HTR-8/SVneo (cell line): Measurements from ENCODE around the gene EN2.

Source experiments
- DNase-seq: peaks from one replicate; pipeline ENCODE4 v3.0.0; 2011; ENCODE audit warnings: low spot score, mixed read lengths; ENCODE audit not compliant: insufficient read length
- FAIRE-seq: peaks from 2 replicates; lab custom pipeline; 2011; peaks lifted over from hg19 to GRCh38; lab: Jason Lieb, UNC

EN2 gene

DNA sequence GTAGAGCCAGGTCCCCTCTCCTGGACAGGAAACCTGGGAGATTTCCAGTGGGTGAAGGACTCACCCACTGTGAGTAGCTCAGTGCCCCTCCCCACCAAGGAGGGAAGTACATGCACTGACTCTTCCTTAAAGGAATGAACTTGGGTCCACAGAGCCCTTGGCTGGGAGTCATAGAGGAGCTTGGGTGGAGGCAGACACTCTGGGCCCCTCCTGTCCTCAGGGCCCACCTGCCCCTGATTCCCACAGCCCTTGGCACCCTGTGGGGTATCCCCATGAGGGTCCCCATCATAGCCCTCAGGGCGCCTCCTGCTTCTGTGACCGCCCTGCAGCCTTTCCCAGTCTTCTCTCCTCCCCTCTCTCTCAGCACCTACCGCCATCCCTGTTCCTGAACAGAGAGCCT is 3.7 kb downstream of the EN2 start:
- no peak for FAIRE-seq

DNA sequence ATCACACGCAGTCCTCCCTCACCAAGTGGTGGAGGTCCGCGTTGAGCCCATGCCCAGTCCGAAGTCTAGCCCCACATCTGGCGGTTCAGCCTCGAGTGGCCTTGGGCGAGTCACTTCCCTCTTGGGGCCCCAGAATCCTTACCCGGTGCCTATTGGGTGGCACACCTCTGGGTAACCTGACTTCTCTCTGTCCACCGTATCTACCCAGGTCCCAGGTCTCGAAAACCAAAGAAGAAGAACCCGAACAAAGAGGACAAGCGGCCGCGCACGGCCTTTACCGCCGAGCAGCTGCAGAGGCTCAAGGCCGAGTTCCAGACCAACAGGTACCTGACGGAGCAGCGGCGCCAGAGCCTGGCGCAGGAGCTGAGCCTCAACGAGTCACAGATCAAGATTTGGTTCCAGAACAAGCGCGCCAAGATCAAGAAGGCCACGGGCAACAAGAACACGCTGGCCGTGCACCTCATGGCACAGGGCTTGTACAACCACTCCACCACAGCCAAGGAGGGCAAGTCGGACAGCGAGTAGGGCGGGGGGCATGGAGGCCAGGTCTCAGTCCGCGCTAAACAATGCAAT is 4.3 kb downstream of the EN2 start:
- no peak for FAIRE-seq
- no peak for DNase-seq

More for the DNA sequence above, 3.7 kb downstream of the EN2 start:
- DNase-seq = no peak

DNA sequence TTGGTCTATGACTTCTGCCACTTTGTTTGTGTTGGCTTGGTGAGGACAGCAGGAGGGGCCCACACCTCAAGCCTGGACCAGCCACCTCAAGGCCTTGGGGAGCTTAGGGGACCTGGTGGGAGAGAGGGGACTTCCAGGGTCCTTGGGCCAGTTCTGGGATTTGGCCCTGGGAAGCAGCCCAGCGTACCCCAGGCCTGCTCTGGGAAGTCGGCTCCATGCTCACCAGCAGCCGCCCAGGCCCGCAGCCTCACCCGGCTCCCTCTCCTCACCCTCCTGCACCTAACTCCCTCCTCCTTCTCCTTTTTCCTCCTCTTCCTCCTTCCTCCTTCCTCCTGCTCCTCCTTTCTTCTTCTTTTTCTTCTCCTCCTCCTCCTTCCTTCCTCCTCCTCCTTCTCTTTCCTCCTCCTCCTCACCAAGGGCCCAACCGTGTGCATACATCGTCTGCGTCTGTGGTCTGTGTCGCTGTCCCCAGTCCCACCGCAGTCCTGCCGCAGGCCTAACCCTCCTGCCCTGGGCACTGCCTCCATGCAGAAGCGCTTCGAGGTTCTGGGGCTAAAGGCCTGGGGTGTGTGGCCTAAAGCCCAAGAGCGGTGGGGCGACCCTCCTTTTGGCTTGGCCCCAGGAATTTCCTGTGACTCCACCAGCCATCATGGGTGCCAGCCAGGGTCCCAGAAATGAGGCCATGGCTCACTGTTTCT is 5.3 kb downstream of the EN2 start:
- no peak for FAIRE-seq
- no peak for DNase-seq

GRCh38 chr7:155464183-155464582 is 6.3 kb downstream of the EN2 start:
- DNase-seq (no peak), FAIRE-seq (no peak)

- DNase-seq (no peak), FAIRE-seq (no peak)
Measured at GRCh38 chr7:155464948-155465739, 7.2 kb downstream of the EN2 start.

GRCh38 chr7:155465761-155466141 is 7.8 kb downstream of the EN2 start:
- FAIRE-seq (no peak), DNase-seq (no peak)

GRCh38 chr7:155466142-155466813 is 8.3 kb downstream of the EN2 start:
- DNase-seq (no peak), FAIRE-seq (no peak)

DNA sequence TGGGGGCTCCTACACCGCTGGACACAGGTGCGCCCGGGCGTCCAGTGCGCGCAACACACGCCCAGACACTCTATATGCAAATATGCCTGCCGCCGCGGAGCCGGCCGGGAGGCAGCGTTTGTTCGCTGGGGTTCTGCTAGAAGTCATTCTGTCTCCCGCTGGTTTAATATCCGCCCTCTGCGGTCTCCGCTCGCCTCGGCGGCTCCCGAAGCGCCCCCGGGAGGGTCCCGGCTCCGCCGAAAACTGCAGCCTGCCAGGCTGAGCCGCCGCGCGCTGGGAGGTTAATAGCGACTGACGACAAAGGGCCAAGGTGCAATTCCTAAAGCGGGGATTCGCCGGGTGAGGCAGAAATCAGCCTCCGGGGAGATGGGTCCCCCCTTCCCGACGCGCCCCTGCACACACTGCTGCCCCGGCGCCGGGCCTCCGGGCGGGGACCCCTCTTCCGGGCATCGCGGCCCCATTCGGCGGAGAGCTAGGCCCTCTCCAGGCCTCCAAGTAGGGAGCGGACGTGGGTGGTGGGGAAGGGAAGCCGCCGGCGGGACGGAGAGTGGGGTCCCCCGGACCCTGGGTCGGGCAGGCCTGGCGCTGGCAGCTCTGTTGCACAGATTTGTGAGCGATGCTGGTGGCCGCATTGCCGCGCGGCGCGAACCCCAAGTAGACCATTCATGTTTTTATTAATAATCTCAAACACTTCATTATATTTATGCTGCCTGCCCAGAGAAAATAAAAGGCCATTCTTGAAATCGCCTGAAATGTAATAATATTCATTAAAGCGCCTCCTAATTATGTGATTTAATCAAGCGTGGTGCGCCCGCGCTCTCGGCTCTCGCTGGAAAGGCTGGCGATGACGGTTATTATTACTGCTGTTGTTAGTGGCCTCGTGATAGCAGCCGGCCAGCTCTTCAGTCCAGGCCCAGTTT is 9.1 kb downstream of the EN2 start:
- FAIRE-seq = no peak
- no peak for DNase-seq

GRCh38 chr7:155467846-155468784 is 10.2 kb downstream of the EN2 start:
- FAIRE-seq (no peak), DNase-seq (no peak)

DNA sequence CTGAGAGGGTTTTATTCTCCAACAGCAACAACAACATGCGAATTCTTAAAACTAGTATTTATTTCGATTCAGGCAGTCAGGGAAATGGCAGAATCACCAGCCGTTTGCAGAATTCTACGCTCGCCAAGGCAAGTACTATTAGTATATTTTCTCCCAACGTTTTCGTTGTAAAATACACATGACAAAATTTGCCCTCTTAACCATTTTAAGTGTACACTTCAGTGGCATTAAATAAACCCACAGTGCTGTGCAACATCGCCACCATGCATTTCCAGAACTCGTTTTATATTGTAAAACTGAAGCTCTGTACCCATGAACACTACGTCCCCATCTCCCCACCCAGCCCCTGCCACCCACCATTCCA is 10.8 kb downstream of the EN2 start:
- FAIRE-seq (no peak), DNase-seq (no peak)

DNA sequence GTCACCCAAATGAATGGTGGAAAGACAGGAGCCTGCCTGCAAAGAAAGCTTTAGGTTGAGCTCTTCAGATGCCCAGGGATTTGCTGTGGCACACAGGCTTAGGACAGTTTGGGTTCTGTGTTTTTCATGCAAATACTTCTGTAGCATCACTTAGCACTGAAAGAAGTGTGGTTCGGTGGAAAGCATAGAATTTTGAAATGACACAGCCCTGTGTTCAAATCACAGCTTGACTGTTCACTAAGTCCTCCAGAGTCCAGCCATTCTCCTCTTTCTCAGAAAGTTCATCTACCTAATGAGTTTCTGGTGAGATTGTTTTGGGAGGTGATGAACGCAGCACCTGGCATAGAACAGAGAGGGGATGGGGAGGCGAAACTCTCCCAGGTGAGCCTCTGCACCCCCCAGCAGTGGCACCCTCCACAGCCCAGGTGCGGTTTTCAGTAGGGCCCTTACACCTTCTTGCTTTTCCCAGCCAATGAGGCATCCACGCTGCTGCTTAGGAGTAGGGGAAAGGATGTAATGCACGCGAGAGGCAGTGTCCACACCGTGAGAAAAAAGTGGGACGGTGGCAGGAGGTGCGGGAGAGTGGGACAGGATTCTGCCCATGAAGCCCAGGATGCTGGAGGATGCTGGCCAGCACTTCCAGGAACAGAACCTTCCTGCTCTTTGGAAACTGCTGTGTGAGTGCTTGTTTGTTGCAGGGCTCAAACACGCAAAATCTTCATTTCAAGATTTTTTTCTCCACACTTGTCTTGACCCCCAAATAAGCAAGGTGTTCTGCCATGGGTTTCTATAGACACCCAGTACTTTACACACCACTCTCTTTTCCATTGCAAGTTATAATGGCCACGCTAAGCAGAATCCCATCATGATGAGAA is 11.6 kb downstream of the EN2 start:
- FAIRE-seq (no peak), DNase-seq (no peak)

DNA sequence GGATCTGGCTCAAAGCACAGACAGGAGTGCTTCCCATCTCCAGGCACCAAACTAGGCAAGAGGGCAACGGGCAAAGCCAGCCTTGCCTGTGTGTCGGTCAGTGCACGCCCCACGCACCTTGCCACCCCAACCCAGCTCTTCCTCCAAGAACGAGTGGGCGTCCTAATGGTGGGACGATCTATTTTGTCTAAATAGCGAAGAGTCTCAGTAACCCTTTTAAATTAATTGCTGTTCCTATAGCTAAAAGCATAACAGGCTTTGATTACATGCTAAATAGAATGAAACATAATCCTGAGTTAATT is 12.2 kb downstream of the EN2 start:
- FAIRE-seq = no peak
- no peak for DNase-seq

DNA sequence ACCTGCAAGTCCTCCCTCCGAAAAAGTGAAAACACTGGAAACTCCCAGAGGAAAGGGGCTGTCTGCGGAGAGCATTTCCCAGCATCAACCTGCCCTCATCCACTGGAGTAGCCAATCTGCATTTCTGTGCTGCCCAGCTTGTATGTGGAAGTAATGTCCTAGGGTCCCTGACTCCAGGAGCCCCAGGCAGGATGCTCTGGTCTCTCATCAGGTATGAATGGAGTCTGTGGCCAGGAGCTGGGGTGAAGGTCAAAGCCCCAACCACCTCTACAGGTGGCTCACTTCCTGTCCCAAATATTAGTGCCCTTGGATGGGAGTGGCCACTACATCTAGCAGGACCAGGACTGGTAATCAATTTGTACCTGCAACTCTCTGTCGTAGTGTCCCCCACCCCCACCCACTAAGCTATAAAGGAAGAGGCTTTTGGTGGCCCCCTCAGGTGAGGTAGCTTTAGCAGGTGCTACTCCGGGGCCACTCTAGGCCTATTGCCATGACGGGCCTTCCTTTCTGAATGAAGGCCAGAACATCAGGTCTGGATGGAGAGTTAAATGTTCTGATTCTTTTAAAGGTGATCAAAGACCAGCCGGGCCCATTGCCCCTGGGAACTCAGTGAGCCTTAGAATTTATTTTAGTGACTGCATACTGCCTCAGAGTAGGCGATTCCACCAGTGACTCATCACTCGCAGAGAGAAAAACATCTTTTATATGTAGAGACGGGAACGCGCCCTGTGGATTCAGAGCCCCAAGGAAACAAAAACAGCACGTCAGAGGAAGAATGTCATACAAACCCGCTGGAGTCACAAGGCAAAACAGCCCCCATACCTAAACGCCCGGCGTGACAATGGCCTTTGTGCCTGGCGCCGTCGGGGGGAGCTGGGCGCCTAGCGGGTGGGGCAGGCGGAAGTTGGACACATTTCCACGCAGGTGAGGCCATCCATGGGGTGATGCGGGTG is 13.0 kb downstream of the EN2 start:
- DNase-seq (no peak), FAIRE-seq (no peak)

DNA sequence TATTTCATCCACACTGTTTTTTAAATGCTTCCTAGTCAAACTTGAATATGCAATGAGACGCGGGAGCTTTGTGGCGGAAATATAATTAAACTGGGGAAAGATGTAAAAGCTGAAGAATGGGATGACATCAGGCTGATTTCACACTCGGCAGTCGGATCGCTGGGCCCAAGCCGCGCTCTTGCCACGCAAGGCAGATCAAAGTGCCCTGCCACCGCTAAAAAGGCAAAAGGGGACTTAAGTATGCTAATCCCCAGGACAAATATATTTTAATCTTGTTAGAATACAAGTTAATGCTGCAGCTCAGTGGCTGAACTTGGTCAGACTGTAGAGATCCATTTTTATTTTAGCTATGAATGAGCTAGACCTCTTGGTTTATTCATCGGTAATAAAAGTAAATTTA is 13.8 kb downstream of the EN2 start:
- DNase-seq (no peak), FAIRE-seq (no peak)

GRCh38 chr7:155477476-155477875 is 19.5 kb downstream of the EN2 start:
- DNase-seq = no peak
- no peak for FAIRE-seq

DNA sequence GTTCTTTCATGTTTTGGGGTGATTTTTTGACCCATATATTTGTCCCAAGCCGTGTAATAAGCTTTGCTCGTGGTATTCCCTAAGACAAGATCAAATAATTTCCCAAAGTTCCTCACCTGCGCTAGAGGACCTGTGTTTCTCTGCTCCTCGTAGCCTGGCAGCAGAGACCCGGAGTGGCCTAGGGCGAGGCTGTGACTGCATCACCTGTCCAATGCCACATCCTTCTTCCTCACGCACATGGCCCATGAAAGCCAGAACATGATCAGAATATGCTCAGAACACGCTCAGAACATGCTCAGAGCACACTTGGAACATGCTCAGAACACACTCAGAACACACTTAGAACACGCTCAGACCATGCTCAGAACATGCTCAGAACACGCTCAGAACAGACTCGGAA is 23.8 kb downstream of the EN2 start:
- FAIRE-seq (no peak), DNase-seq (no peak)

GRCh38 chr7:155482511-155483183 is 24.7 kb downstream of the EN2 start:
- DNase-seq = no peak

More at GRCh38 chr7:155482511-155483183, 24.7 kb downstream of the EN2 start:
- no peak for FAIRE-seq
